HG02623 (cell line): ENCODE results near the gene SETD1A.

Experiments used
- ATAC-seq: cut with Tn5 transposase; IDR thresholded peaks from one replicate; pipeline ENCODE4 v1.9.1; 2021; ENCODE audit warnings: moderate library complexity; ENCODE audit not compliant: unreplicated experiment

SETD1A gene

DNA sequence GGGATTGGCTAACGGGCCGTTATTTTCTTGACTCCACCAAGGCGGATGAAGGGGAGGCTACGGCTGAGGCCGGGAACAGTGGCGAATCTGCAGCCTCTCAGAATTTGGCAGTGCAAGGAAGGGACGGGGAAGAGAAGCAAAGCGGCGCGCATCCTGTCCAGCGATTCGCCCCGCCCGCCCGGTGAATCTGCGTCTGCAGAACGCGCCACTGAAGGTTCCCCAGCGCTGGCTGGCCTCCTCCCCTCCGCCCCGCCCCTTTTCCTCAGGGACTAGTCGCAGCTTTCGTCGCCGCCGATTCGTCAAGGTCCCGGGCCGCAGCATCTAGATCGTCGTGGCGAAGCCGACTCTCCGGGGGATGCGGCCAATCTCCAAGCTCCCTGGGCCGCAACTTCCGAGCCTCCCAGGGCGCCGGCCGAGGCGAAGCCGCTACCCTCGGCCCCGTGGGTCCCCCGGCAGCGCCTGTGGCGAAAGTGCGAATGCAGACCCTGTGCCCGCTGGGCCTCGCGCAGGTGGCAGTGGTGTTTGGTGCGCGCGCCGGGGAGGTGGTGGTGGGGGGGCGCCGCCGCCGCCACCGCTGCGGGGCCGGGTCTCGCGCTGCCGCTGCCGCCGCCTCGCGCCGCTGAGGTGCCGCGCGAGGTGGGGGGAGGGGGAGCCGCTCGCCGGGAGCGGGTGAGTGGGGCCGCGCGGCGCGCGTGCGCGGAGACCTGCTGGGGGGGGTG lies at the start of gene SETD1A:
SETD1A (plus strand) TSS at position 299 of the 719 bp plus-strand sequence. CDS start 978 bp downstream, outside the sequence.
- ATAC-seq = peak; percentile 60

DNA sequence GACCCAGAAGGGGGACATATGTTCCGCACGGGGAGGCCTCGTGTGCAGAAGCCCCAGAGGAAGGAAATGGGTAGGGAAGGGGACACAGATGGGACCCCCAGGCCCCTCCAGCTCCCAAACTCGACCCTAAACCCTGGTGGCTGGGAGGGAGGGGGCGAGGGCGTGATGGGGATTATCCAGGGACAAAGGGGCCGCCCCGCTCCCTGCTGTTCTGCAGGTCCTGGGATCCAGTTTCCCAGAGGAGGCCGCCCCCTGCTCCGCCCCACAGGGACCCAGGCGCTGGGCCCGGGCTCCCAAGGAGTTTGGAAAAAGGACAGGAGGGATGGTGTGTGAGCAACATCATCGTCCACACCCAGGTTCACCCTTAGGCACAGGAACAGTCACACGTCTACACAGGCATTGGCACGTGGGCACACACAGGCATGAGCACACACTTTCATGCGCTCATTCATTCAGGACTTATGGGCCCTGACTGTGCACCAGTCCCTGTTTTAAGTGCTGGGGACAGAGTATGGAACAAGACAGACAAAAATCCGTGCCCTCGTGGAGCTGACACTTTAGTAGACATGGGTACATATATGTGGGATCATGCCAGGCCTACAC lies 47.0 kb upstream of the SETD1A start:
- no peak for ATAC-seq

DNA sequence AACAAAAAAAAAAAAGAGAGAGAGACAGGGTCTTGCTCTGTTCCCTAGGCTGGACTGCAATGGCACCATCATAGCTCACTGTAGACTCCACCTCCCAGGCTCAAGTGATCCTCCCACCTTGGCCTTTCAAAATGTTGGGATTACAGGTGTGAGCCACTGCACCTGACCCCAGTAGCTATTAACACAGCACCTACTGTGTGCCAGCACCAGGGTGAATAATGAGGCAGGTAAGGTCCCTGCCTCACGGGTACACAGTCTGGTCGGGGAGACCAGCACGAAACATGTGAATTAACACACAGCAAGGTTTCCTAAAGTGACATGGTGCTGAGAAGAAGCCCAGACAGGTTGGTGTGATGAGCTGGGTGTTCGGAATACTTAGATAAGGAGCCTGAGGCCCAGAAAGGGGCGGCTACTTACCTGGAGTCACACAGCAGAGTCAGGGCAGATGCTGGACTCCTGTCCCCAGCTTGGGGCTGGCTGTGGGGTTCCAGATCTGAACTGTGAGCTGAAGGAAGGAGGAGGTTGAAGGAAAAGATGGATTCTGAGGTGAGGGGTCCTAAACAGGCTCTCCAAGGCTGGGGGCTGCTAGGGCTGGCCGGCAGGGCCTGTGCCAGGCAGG lies 44.7 kb upstream of the SETD1A start:
- no peak for ATAC-seq

DNA sequence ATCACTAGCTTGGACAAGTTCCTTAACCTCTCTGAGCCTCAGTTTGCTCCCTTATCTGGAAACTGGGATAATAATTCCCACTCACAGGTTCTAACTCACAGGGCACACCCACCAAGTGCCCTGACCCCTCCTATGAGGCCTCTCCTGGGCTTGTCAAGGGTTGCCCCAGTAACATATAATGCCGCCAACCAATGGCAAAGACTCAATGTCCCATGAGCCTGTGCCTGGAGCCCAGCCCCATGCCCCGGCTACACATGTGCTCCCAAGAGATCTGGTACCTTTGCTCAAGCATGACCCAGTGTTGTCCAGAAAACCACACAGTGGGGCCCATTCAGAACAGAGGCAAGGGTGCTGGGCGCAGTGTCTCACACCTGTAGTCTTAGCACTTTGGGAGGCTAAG lies 42.7 kb upstream of the SETD1A start:
- ATAC-seq = no peak

DNA sequence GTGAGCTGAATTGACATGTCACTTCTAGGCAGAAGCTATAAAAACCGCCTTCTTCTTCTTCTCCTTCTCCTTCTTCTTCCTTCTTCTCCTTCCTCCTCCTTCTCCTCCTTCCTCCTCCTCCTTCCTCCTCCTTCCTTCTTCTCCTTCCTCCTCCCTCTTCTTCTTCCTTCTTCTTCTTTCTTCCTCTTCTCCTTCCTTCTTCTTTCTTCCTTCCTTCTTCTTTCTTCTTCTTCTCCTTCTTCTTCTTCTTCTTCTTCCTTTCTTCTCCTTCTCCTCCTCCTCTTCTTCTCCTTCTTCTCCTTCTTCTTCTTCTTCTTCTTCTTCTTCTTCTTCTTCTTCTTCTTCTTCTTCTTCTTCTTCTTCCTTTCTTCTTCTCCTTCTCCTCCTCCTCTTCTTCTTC lies 38.9 kb upstream of the SETD1A start:
- no peak for ATAC-seq

DNA sequence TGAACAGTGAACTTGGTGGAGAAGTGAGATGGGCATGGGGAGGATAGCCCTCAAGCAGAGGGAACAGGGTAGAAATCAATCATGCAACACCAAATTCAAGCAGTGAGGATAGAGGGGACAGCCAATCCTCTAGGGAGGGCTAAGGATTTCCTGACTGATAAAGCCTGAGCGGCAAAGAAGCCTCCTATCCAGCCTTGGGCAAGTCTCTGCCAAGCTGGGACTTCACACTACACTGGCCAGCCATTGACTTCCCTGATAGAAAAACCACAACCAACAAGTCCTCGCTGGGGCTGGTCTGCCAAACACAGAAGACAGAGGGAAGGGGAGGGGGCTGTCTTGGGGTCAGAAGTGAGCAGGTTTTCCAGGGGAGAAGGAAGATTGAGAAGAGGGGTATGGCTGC lies 36.7 kb upstream of the SETD1A start:
- no peak for ATAC-seq

DNA sequence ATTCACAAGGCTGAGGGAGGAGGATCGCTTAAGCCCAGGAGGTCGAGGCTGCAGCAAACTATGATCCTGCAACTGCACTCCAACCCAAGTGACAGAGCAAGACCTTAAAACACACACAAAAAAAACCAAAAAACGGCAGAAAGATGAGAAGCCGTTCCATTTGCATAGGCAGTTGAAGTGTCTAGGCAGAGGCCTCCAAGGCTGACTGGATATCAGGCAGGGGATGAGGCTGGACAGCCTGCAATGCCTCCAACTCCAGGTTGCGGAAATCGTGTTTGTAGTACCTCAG lies 36.2 kb upstream of the SETD1A start:
- no peak for ATAC-seq

DNA sequence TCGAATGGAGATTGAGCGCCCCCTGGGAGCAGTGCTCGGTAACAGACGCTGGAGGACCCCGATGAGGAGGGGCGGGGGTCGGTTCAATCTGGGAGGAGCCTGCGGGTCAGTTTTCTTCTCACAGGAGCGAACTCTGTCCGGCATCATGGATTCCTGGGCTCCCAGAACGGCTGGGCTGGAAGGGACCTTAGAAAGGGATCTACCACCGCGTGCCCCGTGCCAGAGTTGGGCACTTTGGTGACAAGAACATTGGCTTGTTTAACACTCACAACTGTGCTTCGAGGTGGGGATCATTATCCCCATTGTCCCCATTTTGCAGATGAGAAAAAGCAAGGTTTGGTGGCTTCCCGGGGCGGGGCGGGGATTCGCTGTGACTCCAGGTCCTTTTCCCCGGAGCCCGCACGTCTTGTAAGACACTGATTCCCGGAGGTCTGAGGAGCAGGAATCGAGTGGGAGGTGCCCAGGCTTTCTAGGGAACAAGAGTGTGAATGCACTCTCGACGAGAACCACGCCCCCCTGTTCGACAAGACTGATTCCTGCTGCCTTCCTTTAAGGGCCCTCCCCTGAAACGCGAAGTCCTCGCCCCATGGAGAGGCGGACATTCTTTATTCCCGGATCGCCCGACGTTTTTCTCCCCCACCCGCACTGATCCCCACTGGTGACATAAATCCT lies 35.7 kb upstream of the SETD1A start:
- no peak for ATAC-seq

DNA sequence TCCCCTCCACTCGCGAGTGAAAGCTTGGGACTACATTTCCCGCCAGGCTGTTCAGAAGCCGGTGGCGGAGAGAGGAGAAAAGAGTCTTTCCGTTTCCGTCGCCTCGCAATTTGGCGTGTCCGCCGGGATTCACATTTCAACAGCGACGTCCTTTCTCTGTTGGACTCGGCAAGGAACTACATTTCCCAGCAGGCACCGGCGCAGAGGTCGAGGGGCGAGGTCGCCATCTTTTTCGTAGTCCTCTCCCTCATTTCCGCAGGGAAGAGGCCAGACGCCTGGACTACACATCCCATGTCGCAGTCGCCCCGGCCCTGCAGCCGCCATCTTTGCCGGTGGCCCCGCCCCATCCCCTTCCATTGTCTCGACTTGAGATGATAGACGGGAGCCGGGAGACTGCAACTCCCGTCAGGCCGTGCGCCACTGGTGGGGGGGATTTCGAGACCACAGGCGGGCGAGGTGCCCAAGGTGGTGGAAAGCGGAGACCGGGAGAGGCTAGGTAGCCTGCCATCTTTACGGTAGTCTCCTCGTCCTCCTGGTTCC lies 35.1 kb upstream of the SETD1A start:
- ATAC-seq = peak; percentile 66

DNA sequence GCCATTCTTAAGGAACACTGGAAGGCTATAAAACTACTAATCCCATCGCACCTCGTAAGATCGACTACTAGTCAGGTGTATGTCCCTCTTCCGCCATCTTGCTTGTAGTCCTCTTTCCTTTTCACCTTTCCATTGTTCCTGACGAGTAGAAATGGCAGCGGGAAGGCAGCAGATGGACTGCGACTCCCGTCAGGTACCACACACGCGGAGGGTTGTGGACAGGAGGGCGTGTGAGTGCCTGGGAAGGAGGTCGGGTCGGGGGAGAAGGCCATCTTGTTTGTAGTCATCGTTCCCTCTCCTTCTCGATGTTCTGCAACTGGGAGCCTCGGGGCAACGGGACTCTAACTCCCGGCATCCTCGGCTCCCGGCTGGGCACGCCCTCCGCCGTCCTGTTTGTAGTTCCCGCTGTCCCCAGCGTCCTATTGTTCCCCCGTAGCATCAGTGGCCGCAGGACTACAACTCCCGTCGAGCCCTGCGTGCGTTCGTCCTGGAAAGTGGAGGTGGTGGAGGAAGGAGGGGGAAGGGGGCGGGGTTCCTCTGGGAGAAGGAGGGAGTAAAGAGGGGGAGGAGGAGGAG lies 34.5 kb upstream of the SETD1A start:
- peak; percentile 58 for ATAC-seq

DNA sequence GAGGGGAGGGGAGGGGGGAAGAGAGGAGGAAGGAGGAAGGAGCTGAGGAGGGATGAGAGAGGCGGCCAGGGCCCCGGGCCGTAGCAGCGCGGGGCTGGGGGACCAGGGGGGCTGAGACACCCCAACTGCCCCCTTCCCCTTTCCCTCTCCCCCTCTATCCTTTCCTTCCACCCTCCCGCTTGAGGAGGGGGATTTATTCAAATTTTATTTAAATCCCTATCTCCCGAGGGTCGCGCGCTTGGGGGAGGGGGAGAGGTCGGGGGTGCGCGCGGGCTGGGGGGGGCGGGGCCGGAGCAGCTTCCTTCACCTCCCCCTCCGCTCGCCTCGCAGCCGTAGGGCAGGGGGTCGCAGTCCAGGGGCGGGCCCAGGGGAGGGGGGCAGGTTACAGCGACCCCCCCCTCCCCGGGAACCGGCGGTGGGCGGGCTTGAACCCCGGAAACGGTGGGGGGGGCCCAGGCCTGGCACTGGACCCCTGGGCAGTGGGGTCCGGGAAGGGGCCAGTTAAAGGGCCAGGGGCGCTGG lies 33.9 kb upstream of the SETD1A start, which contains the start of gene FBXL19:
FBXL19 (plus strand) TSS at position 19 of the 522 bp plus-strand sequence. CDS start 2,183 bp downstream, outside the sequence.
- no peak for ATAC-seq

DNA sequence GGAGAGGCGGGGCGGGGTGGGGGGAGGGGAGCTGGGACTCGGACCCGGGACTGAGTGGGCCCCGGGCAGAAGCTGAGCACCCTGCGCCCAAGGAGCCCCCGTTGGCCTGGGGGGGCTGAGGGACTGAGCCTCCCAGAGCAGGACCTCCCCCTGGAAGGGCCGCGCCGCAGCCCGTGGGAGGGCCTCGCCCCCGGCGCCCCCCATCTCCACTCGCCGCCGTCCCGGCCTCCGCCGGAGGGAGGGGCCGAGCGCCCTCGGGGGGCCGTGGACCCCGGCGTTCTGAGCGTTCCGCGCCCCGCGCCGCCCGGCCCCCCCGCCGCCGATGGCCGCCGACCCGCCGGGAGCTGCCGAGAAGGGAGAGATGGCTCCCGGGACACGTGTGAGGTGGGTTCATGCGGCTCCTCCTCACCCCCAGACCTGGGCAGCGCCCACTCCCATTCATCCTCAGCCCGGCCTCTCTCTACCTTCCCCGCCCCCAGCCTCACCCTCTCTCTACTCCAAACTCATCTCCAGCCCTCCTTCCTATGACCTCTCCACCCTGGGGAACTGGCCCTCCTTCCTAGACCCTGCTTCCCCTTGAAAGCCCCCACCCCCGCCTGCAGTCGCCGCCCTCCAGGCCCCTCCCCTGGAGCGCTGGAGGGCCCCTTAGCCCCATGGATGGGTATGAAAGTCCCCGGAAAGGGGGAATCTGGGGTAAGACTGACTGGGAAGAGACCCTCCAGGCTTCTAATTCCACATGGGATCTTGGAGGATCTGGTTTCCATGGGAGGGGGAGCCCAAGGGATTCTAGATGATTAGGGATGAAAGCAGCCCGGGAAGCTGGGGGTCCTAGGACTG lies 33.3 kb upstream of the SETD1A start:
- ATAC-seq = no peak

DNA sequence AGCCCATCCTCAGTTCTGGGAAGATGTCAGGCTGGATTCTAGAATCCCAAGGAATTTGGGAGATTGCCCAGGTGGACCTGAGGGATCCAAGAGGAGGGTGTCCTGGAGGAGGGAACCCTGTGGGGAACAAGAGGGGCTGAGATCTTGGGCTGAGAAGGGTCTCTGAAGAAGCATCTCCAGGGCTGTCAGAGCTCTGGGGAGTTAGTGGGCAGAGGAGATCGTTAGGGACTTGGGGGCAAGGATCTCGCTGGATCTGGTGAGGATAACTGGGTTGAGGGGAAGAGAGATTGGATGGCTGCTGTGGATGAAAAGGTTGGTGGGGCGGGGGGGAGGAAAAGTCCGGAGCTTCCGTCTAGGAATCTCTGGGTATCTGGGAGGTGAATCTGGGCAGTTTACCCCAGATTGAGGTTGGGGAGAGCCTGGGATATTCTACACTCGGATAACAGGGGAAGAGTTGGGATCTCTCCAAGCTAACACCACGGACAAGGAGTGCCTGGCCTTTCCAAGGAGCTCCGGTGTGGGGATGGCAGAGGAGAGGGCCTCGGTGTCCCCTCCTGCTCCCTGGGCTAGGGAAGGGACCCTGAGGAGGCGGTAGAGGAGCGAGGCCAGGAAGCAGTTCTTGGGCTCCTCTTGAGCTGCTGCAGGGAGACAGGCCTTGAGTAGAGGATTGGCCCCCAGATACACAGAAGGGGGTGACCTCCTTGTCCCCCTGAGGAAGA lies 32.5 kb upstream of the SETD1A start:
- ATAC-seq = no peak

DNA sequence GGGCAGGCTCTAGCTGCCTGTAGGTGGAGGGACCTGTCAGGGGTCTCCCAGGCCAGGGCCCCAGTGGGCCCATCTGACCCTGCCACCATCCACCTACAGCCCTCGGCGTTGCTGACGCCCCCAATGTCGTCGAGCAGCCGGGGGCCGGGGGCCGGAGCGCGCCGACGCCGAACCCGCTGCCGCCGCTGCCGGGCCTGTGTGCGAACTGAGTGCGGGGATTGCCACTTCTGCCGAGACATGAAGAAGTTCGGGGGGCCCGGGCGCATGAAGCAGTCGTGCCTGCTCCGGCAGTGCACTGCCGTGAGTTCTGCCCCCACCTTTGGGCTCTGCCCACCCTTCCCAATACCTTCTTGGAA lies 31.9 kb upstream of the SETD1A start:
- no peak for ATAC-seq

DNA sequence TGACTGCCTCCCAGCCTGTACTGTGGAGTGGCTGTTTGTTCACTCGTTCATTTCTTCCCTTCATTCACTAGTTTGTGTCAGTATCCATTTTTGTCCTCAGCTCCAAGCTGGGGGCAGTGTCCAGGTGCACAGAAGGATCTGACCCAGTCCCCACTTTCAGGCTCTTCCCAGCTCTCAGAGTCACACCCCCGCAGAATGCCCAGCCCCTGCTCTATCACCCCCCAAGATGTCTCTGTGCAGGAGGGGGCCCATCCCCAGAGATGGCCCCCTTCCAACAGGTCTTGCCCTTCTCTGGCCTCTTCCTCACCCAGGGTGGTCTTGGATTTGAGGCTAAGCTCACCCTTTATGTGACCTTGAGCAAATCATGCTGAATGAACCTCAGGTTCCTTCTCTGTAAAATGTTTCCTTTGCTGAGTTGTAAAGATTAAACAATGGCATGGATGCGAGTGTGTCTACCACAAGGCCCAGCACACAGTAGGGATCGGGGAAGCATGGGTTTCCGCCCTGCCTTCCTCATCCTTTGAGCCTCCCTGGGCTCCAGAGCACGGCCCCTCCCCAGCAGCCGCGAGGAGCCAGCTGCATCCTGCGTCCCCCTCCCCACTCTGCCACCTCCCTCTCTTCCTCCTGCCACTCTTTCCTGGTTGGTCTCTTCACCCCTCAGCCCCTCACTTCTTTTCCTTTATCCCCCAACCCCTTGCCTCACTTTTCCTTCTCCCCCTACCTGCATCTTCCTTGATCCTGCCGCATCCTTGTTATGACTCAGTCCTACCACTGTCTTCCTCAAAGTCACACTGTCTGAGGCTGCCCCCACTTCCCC lies 31.4 kb upstream of the SETD1A start:
- ATAC-seq = no peak

DNA sequence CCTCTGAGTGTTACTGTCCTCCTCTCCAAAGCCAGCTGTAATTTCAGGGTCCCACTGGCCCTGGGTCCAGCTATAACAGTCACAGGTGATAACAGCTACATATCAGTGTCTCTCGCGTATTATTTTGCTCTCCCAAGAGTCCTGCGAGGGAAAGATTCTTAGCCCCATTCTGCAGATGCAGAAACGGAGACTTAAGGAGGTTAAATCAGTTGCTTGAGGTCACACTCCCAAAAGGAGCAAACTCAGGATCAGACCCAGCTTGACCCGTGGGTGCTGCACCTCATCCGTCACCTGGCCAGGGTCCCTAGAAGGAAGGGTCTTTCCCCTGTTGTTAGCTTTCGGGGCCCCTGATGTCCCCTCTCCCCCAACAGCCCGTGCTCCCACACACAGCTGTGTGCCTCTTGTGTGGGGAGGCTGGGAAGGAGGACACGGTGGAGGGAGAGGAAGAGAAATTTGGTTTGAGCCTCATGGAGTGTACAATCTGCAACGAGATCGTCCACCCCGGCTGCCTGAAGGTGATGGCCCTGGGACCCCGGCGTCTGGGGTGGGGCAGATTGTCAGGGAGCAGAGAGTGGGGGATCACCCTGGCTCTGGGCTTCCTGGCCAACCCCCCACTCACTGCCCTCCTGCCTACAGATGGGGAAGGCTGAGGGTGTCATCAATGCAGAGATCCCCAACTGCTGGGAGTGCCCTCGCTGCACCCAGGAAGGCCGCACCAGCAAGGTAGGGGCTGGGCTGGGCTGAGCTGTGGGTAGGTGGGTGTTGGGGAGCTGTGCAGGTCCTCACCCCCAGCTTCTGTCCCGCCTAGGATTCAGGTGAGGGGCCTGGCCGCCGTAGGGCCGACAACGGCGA lies 30.4 kb upstream of the SETD1A start:
- ATAC-seq = no peak

DNA sequence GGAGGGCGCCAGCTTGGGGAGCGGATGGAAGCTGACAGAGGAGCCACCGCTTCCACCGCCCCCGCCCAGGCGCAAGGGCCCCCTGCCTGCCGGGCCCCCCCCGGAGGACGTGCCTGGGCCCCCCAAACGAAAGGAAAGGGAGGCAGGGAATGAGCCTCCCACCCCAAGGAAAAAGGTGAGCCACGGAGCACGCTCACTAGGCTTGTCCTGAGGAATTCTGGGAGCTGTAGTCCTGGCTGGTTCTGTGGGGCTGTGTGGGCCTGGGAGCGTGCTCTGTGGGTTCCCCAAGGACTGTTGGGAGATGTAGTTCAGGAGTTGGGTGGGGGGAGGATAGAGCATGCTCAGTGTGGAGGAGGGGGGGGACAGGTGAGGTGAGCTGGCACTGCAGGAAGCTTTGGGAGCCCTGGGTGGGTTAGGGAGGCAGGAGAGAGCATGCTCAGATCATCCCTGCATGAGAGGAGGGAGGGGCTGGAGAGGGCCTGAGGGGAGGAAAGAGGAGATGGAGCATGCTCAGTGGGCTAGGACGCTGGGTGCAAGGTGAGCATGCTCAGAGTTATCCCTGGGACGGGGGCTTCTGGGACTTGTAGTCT lies 29.7 kb upstream of the SETD1A start:
- ATAC-seq = no peak
